Subcutaneous adipose tissue (tissue), 4 donors: ENCODE results near the gene MRPS9. TPM values are rescaled to one million over a fixed set of nuclear protein-coding genes. Genes with fewer than 3 reads are reported as not detected.

ENCODE experiments used
- CTCF ChIP-seq: fragments of 450-650 bp; IDR thresholded peaks from one replicate; pipeline ENCODE4 v1.5.1; 2016; ENCODE audit warnings: low read depth, mild to moderate bottlenecking, control low read depth, antibody characterized with exemption, moderate library complexity
- total RNA-seq, 4 donors: library from RNA; depleted of rRNA; stranded (reverse); fragments of >200 nt; gene quantifications; one replicate each; pipeline ENCODE4 v1.1.0, GENCODE V29; 2016

The MRPS9 gene
- total RNA-seq, 4 donors from 2014 or later, result 11.0 to 21.1 (median 14.3) TPM

DNA sequence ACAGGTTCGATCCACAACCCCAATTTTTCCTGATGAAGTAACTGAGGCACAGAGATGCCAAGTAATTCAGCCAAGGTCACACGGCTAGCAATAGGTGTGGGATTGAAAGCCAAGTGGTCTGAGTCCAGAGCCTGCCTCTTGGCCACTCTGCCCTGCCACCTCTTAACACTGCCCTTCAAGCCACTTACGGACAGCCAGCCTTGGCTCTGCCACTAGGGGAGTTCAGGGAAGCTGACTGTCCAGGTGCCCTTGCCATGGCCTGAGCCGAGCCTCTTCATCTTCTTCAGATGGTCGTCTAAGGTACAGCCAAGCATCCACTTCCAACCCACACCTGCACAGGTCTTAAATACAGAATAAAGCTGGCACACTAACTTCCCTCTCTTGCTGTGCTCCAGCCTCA lies 104.4 kb downstream of the MRPS9 start:
- TF ChIP-seq CTCF, result no peak

DNA sequence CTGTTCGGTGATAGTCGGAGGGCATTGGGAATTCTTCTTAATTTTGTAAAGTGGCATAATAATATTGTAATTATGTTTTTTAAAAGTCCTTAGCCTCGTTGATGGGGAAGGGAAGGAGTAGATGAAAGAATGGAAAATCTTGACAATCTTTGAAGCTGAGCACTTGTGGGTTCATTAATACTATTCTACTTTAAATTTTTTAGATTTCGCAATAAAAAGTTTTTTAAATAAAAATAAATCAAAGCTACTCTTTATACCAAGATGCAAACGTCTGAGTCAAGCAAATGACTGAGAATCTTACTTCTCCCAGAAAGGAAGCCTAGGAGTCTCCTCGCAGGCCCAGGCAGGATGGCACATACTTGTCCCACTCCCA lies 105.2 kb downstream of the MRPS9 start:
- no peak for TF ChIP-seq CTCF

DNA sequence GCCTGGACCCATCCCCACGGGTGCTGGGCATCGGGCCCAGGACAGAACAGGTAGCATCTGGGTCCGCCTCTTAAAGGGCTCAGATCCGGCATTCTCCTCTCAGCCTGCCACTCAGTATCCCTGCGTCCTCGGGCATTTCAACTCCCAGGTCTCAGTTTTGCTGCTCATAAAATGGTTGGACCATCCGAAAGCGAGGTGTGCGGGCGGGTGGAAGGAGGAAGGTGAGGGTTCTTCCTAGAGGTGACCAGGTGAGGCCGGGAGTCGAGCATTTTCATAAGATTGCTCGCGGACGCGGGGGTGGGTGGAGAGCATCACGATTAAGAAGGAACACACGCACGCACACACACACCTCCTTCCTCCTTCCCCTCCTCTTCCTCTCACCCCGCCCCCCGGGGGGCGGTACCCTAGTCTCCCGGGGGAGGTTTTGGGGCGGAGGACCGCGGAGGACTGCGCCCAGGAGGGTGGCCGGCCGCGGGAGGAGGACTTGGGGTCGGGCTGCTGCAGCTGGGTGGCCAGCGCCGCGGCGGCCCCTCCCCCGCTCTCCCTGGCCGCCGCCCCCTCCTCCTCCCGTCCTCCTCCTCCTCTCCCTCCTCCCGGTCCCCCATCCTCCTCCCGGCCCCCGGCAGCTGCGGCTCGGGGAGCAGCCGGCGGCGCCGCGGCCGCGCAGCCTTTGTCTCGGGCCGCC lies 105.7 kb downstream of the MRPS9 start:
- TF ChIP-seq CTCF, result no peak

DNA sequence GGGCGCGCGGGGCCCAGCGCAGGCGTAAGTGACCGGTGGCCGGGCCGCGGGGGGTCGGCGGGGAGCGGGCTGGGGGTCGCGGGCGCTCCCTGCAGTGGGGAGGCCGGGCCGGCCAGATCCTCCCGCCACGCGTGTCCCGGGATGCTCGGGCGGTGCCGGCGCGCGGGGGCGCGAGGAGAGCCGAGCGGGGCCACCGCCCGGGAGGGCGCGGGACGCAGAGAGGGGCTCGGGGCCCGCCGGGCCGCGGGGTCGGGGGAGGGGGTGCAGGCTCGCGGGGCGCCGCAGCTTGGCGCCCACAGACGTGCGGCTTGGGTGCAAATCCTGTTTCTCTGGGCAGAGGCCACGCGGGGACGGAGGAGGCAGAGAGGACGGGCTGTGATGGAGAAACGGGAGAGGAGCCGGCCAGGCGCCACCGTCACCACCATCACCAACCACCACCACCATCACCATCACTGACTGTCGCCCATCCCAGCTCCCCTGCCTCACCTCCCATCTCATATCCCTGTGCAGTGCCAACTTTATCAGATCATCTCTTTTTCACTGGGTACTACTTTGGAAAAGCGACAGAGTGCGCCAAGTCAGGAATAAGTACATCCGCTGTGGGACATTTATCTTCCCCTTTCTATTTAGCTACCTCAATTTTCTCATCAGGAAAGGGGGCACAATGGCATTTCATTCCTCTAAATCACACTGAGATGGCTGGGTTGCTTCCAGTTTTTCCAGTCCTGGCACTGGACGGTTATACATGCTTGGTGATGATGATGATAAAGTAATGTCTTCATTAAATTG lies 106.5 kb downstream of the MRPS9 start:
- no peak for TF ChIP-seq CTCF

- TF ChIP-seq CTCF, result no peak
Observed at GRCh38 chr2:105144941-105145300, 107.1 kb downstream of the MRPS9 start.

DNA sequence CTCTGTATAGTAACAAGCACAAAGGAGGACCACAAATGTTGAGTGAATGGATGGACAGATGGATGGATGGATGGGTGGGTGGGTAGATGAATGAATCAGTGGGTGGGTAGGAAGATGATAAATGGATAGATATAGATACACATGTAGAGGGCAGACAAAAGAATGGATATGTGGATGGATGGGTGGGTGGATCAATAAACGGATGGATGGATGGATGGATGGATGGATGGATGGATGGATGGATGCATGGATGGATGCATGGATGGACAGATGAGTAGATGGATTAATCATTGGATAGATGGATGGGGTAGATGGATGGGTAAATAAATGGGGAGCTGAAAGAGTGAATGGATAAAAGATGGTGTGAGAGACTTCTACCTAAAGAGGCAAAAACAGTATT lies 111.4 kb downstream of the MRPS9 start:
- no peak for TF ChIP-seq CTCF

Other genes starting within 250 kb of the MRPS9 start
- 1 to 10 TPM in 1 of 4 donors, under 1 TPM in 3; 0.17 to 1.7 (median 0.82) TPM for gene POU3F3, start 184.0 kb upstream of the MRPS9 start, total RNA-seq
- gene GPR45, start 203.7 kb downstream of the MRPS9 start, total RNA-seq, result not detected